Bronchial epithelial cell (primary cell): ENCODE measurements around the gene ADORA1. TPM values are rescaled to one million over a fixed set of nuclear protein-coding genes. Genes with fewer than 3 reads are reported as not detected.

Experiments
- DNase-seq: peaks from one replicate; pipeline ENCODE4 v3.0.0-alpha.2; 2010; ENCODE audit warnings: low read depth
- FAIRE-seq: peaks from 2 replicates; lab custom pipeline; 2011; peaks lifted over from hg19 to GRCh38; lab: Jason Lieb, UNC
- H3K27me3 ChIP-seq: 2 replicates; pipeline ENCODE4 v1.5.1; 2011; ENCODE audit warnings: low read length; ENCODE audit not compliant: control insufficient read depth, insufficient read depth
- H3K36me3 ChIP-seq: 2 replicates; pipeline ENCODE4 v1.5.1; 2011; ENCODE audit warnings: low read length; ENCODE audit not compliant: control insufficient read depth, insufficient read depth
- H3K4me3 ChIP-seq: 2 replicates; pipeline ENCODE4 v1.5.1; 2011; ENCODE audit warnings: mild to moderate bottlenecking, low read depth, low read length, control low read depth
- total RNA-seq: library from RNA; depleted of rRNA; stranded (reverse); fragments of >200 nt; gene quantifications from 2 replicates; pipeline ENCODE4 v1.2.1, GENCODE V29; 2014
- TF ChIP-seq, protein P1 (sequence below): IDR thresholded peaks from 2 replicates; pipeline ENCODE4 v1.5.1; 2011; ENCODE audit warnings: mild to moderate bottlenecking, moderate library complexity, low read length, control low read depth, inconsistent platforms; ENCODE audit not compliant: insufficient read depth, severe bottlenecking

Gene ADORA1
- total RNA-seq, 1 donor from 2014 or later = under 0.01 TPM

DNA sequence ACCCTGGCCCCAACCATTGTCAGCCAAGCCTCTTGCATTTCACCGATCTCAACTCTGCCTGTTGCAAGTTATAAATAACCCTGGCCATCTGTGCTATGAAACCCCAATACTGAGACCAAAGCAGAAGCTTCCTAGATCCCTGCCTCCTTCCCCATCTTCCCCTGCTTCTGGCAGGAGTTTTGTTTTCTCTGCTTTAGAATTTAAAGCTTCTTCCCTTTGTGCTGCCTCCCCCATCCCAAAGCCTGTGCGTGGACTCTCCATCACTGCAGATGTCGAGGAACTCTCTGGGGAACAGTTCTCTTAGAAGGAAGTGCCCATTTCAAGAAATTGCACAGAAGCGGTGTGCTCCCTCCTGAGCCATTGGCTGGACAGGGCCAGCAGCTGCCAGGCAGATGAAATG is 24.3 kb upstream of the ADORA1 start:
- Histone ChIP-seq H3K36me3 (no peaks in the 10 kb centered on the region), H3K4me3 (no peak overlapping the region), H3K27me3 (no peaks in the 10 kb centered on the region)
- TF ChIP-seq, protein P1, sequence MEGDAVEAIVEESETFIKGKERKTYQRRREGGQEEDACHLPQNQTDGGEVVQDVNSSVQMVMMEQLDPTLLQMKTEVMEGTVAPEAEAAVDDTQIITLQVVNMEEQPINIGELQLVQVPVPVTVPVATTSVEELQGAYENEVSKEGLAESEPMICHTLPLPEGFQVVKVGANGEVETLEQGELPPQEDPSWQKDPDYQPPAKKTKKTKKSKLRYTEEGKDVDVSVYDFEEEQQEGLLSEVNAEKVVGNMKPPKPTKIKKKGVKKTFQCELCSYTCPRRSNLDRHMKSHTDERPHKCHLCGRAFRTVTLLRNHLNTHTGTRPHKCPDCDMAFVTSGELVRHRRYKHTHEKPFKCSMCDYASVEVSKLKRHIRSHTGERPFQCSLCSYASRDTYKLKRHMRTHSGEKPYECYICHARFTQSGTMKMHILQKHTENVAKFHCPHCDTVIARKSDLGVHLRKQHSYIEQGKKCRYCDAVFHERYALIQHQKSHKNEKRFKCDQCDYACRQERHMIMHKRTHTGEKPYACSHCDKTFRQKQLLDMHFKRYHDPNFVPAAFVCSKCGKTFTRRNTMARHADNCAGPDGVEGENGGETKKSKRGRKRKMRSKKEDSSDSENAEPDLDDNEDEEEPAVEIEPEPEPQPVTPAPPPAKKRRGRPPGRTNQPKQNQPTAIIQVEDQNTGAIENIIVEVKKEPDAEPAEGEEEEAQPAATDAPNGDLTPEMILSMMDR = no peak
- DNase-seq (no peak), FAIRE-seq (no peak)

DNA sequence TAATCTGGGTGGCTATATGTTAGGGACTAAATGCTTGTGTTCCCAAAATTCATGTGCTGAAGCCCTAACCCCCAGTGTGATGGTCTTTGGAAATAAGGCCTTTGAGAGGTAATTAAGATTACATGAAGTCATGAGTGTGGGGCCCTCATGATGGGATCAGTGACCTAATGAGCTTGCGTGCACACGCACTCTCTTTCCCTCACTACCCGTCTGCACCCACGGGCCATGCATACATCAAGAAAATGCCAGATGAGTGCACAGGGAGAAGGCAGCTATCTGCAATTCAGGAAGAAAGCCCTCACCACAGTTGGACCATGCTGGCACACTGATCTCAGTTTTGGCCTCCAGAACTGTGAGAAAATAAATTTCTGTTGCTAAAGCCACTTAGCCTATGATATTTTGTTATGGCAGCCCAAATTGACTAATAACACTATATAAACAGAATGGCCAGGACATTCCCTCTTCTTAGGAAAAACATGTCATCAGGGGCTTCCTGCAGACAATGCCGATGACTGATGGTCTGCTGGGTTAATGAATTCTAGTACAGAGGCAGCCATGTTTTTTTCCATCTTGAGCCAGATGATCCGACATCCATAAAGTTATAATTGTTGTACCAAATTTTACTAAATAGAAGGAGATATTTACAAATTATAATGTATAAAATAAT is 23.6 kb upstream of the ADORA1 start:
- H3K36me3 ChIP-seq = no peaks in the 10 kb centered on the region
- no peak overlapping the region for H3K4me3 ChIP-seq
- TF ChIP-seq, protein P1 = no peak
- DNase-seq = no peak
- FAIRE-seq = no peak
- H3K27me3 ChIP-seq = peaks cover 3% of the 10 kb centered on the region

DNA sequence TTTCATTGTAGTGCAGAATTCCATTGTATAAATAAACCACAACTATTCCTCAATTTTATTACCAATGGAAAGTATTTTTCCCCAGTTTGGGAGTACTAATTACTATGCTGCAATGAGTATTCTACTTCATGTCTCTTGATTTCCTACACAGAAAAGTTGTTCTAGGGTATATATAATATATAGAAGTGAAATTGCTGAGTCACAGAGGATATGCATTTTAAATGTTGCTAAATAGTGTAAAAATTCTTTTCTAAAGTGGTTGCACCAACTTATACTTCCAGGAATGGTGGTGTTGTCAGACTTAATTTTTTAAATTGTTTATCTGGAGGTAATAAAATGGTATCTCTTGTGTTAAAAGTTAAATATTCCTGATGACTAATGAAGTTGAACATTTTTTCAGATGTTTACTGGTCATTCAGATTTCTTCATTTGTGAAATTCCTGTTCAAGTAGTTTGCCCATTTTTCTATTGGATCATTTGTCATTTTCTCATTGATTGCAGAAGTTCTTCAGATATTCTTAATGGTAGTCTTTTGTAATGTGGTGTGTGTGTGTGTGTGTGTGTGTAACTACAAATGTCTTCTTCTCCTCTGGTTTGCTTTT is 22.6 kb upstream of the ADORA1 start:
- FAIRE-seq (no peak), DNase-seq (no peak)
- peaks cover 3% of the 10 kb centered on the region for H3K27me3 ChIP-seq
- TF ChIP-seq, protein P1 = no peak
- H3K36me3 ChIP-seq = no peaks in the 10 kb centered on the region
- H3K4me3 ChIP-seq = no peak overlapping the region

DNA sequence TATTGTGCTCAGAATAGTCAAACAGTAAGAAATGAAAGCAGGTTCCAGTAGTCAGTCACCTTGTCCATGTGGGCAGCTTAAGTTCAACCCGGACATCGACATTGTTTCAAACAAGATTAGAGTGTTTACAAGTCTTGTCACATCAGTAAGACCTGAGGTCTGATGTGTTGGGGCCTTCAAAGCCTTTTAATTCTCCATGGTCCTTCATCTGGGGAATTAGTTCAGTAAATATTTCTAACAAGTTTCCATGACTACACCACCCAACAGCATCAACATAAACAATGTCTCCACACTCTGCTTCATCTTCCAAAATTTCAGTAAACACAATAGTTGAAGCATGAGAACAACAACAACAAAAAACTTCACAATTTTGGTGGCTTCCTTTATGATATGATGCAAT is 15.1 kb upstream of the ADORA1 start:
- FAIRE-seq (no peak), DNase-seq (no peak)
- TF ChIP-seq, protein P1 = no peak

DNA sequence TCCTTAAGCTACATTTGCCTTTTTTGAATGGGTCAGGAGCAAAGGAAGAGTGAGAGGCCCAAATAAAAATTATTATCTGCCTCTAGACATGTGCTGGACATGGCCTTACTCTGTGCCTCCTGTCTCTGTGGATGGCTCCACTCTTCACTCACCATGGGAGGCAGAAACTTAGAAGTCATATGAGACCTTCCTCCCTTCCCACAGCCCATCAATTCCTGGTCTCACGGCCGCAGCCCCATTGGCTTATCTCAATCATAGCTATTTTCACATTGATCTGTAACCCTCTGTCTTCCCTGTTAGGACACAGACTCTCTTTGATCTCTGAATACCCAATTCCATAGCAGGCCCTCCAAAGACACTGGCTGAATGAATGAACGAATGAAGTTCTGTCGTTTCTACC is 14.2 kb upstream of the ADORA1 start:
- no peak overlapping the region for H3K4me3 ChIP-seq
- FAIRE-seq (no peak), DNase-seq (no peak)
- H3K27me3 ChIP-seq = peaks cover 14% of the 10 kb centered on the region
- TF ChIP-seq, protein P1 = no peak
- no peaks in the 10 kb centered on the region for H3K36me3 ChIP-seq

More for the DNA sequence above, 15.1 kb upstream of the ADORA1 start:
- Histone ChIP-seq H3K4me3 (no peak overlapping the region), H3K27me3 (peaks cover 13% of the 10 kb centered on the region), H3K36me3 (no peaks in the 10 kb centered on the region)
